ENCODE results near the gene CFAP65. TPM values are rescaled to one million over a fixed set of nuclear protein-coding genes. Genes with fewer than 3 reads are reported as not detected.

Gene CFAP65
- total and polyA plus RNA-seq, 2 of the 4 experiments (the other 2 are of a cell fraction) = not detected

Small RNA genes lying within 50 kb of the gene (microRNA-seq; reads per million reads assigned to microRNA genes)
- gene MIR3131 (ENCODE audit: insufficient read depth in 1 of 2, insufficient read length in 1 of 2, unreplicated experiment in 1 of 2) (0 reads per million in 2 experiments), gene MIR375 (ENCODE audit: insufficient read depth in 1 of 2, insufficient read length in 1 of 2, unreplicated experiment in 1 of 2) (1.0 to 2.6 reads per million in 2 experiments)

Small RNA genes lying within 50 kb of the gene (small RNA-seq; reads per million reads assigned to genes)
- gene MIR3131 (0 reads per million in 5 experiments), gene MIR375 (0 to 7.8 (median 0) reads per million in 5 experiments)

Other genes with a start within 250 kb of the CFAP65 start
- gene PRKAG3, start 209.7 kb downstream of the CFAP65 start, total RNA-seq (2012; rRNA removed) = not detected in 2 replicates
- gene PRKAG3, start 209.7 kb downstream of the CFAP65 start, polyA plus RNA-seq (2012; rRNA removed) = not detected in 2 replicates
- gene WNT6, start 181.7 kb downstream of the CFAP65 start, total RNA-seq (2012; rRNA removed) = not detected in 2 replicates
- gene WNT6, start 181.7 kb downstream of the CFAP65 start, polyA plus RNA-seq (2012; rRNA removed) = not detected in 2 replicates
- not detected in 2 replicates for gene WNT10A, start 160.7 kb downstream of the CFAP65 start, total RNA-seq (2012; rRNA removed)
- not detected in 2 replicates for gene WNT10A, start 160.7 kb downstream of the CFAP65 start, polyA plus RNA-seq (2012; rRNA removed)
- gene CDK5R2, start 81.8 kb downstream of the CFAP65 start, total RNA-seq (2012; rRNA removed) = not detected in 2 replicates
- gene CDK5R2, start 81.8 kb downstream of the CFAP65 start, polyA plus RNA-seq (2012; rRNA removed) = not detected in 2 replicates
- not detected in 2 replicates for gene FEV, start 56.3 kb downstream of the CFAP65 start, total RNA-seq (2012; rRNA removed)
- gene FEV, start 56.3 kb downstream of the CFAP65 start, polyA plus RNA-seq (2012; rRNA removed) = not detected in 2 replicates
- gene CRYBA2, start 48.1 kb downstream of the CFAP65 start, total RNA-seq (2012; rRNA removed) = not detected in 2 replicates
- gene CRYBA2, start 48.1 kb downstream of the CFAP65 start, polyA plus RNA-seq (2012; rRNA removed) = not detected in 2 replicates
- gene IHH, start 19.4 kb upstream of the CFAP65 start, total RNA-seq (2012; rRNA removed) = not detected in 2 replicates
- gene IHH, start 19.4 kb upstream of the CFAP65 start, polyA plus RNA-seq (2012; rRNA removed) = not detected in 2 replicates
- 15.3 and 23.1 TPM in 2 replicates for gene NHEJ1, start 119.3 kb upstream of the CFAP65 start, total RNA-seq (2012; rRNA removed)
- 11.9 and 12.5 TPM in 2 replicates for gene NHEJ1, start 119.3 kb upstream of the CFAP65 start, polyA plus RNA-seq (2012; rRNA removed)
- under 0.01 and 0.18 TPM in 2 replicates for gene SLC23A3, start 128.5 kb upstream of the CFAP65 start, total RNA-seq (2012; rRNA removed)
- gene SLC23A3, start 128.5 kb upstream of the CFAP65 start, polyA plus RNA-seq (2012; rRNA removed) = 0.43 and 0.65 TPM in 2 replicates
- gene CNPPD1, start 135.4 kb upstream of the CFAP65 start, total RNA-seq (2012; rRNA removed) = 11.1 and 11.9 TPM in 2 replicates
- gene CNPPD1, start 135.4 kb upstream of the CFAP65 start, polyA plus RNA-seq (2012; rRNA removed) = 29.2 and 31.9 TPM in 2 replicates
- 39.2 and 51.1 TPM in 2 replicates for gene RETREG2, start 136.8 kb upstream of the CFAP65 start, total RNA-seq (2012; rRNA removed)
- 45.1 and 45.2 TPM in 2 replicates for gene RETREG2, start 136.8 kb upstream of the CFAP65 start, polyA plus RNA-seq (2012; rRNA removed)
- 21.9 and 25.5 TPM in 2 replicates for gene ZFAND2B, start 165.3 kb upstream of the CFAP65 start, total RNA-seq (2012; rRNA removed)
- 38.3 and 43.0 TPM in 2 replicates for gene ZFAND2B, start 165.3 kb upstream of the CFAP65 start, polyA plus RNA-seq (2012; rRNA removed)
- 10.8 and 12.5 TPM in 2 replicates for gene ABCB6, start 177.4 kb upstream of the CFAP65 start, total RNA-seq (2012; rRNA removed)
- 24.3 and 24.7 TPM in 2 replicates for gene ABCB6, start 177.4 kb upstream of the CFAP65 start, polyA plus RNA-seq (2012; rRNA removed)
- 27.8 and 35.1 TPM in 2 replicates for gene ATG9A, start 188.1 kb upstream of the CFAP65 start, total RNA-seq (2012; rRNA removed)
- 58.3 and 59.7 TPM in 2 replicates for gene ATG9A, start 188.1 kb upstream of the CFAP65 start, polyA plus RNA-seq (2012; rRNA removed)
- 18.3 and 18.6 TPM in 2 replicates for gene ANKZF1, start 188.3 kb upstream of the CFAP65 start, total RNA-seq (2012; rRNA removed)
- gene ANKZF1, start 188.3 kb upstream of the CFAP65 start, polyA plus RNA-seq (2012; rRNA removed) = 29.1 and 33.8 TPM in 2 replicates
- gene GLB1L, start 203.9 kb upstream of the CFAP65 start, total RNA-seq (2012; rRNA removed) = 3.6 and 4.1 TPM in 2 replicates
- gene GLB1L, start 203.9 kb upstream of the CFAP65 start, polyA plus RNA-seq (2012; rRNA removed) = 5.7 and 6.2 TPM in 2 replicates
- gene STK16, start 204.0 kb upstream of the CFAP65 start, total RNA-seq (2012; rRNA removed) = 35.0 and 44.4 TPM in 2 replicates
- gene STK16, start 204.0 kb upstream of the CFAP65 start, polyA plus RNA-seq (2012; rRNA removed) = 40.3 and 50.1 TPM in 2 replicates
- gene TUBA4B, start 211.7 kb upstream of the CFAP65 start, total RNA-seq (2012; rRNA removed) = not detected in 2 replicates
- gene TUBA4B, start 211.7 kb upstream of the CFAP65 start, polyA plus RNA-seq (2012; rRNA removed) = not detected in 2 replicates
- 21.9 and 26.1 TPM in 2 replicates for gene TUBA4A, start 212.4 kb upstream of the CFAP65 start, total RNA-seq (2012; rRNA removed)
- 30.3 and 35.6 TPM in 2 replicates for gene TUBA4A, start 212.4 kb upstream of the CFAP65 start, polyA plus RNA-seq (2012; rRNA removed)
- 30.6 and 43.0 TPM in 2 replicates for gene DNAJB2, start 237.8 kb upstream of the CFAP65 start, total RNA-seq (2012; rRNA removed)
- 45.8 and 50.7 TPM in 2 replicates for gene DNAJB2, start 237.8 kb upstream of the CFAP65 start, polyA plus RNA-seq (2012; rRNA removed)

Data from IMR-90 (cell line).